Fibroblast of the conjunctiva (primary cell): ENCODE measurements around the gene PPP1R1B.

Experiments
- DNase-seq: peaks from one replicate; pipeline ENCODE4 v3.0.0-alpha.2; 2010; ENCODE audit warnings: low read depth

Gene PPP1R1B

GRCh38 chr17:39653662-39654331, 27.0 kb downstream of the PPP1R1B start:
- peak; percentile 13 for DNase-seq

GRCh38 chr17:39655105-39655504, 28.4 kb downstream of the PPP1R1B start:
- no peak for DNase-seq

- no peak for DNase-seq
These were observed 31.6 kb downstream of the PPP1R1B start for GRCh38 chr17:39658346-39658745.

GRCh38 chr17:39658760-39659159, 32.0 kb downstream of the PPP1R1B start:
- no peak for DNase-seq

- DNase-seq: no peak
These were observed 32.7 kb downstream of the PPP1R1B start for GRCh38 chr17:39659279-39660010.

GRCh38 chr17:39660011-39660360, 33.2 kb downstream of the PPP1R1B start:
- no peak for DNase-seq

- DNase-seq: no peak
These were observed 33.9 kb downstream of the PPP1R1B start for GRCh38 chr17:39660397-39661385.

GRCh38 chr17:39661744-39662541, 35.2 kb downstream of the PPP1R1B start:
- no peak for DNase-seq

- DNase-seq: no peak
These were observed 36.0 kb downstream of the PPP1R1B start for GRCh38 chr17:39662551-39663339.

GRCh38 chr17:39663340-39663687, 36.6 kb downstream of the PPP1R1B start:
- no peak for DNase-seq

GRCh38 chr17:39663688-39664580, 37.2 kb downstream of the PPP1R1B start:
- no peak for DNase-seq

GRCh38 chr17:39664581-39665561, 38.1 kb downstream of the PPP1R1B start, which contains the start of gene TCAP:
Gene TCAP, plus strand, starts transcription at chr17:39665349. Its CDS starts 11 bp downstream, at chr17:39665360.
- no peak for DNase-seq

GRCh38 chr17:39665642-39666224, 39.0 kb downstream of the PPP1R1B start:
- no peak for DNase-seq

GRCh38 chr17:39666231-39666600, 39.5 kb downstream of the PPP1R1B start:
- DNase-seq: no peak

- DNase-seq: no peak
These were observed 40.0 kb downstream of the PPP1R1B start for GRCh38 chr17:39666601-39667261.

GRCh38 chr17:39667262-39667944, 40.7 kb downstream of the PPP1R1B start:
- DNase-seq: no peak
